Fibroblast of pulmonary artery (primary cell): ENCODE measurements around the gene RAD50.

Experiments used
- DNase-seq: peaks from one replicate; pipeline ENCODE4 v3.0.0-alpha.2; 2010; ENCODE audit warnings: low read depth
- H3K4me3 ChIP-seq: replicated peaks from 2 replicates; pipeline ENCODE4 v1.5.1; 2011; ENCODE audit warnings: low read depth, mild to moderate bottlenecking, control low read depth, low read length, moderate library complexity
- CTCF ChIP-seq: IDR thresholded peaks from 2 replicates; pipeline ENCODE4 v1.5.1; 2011; ENCODE audit warnings: mild to moderate bottlenecking, control low read depth, low read length, inconsistent platforms; ENCODE audit errors: missing control alignments

RAD50 gene

DNA sequence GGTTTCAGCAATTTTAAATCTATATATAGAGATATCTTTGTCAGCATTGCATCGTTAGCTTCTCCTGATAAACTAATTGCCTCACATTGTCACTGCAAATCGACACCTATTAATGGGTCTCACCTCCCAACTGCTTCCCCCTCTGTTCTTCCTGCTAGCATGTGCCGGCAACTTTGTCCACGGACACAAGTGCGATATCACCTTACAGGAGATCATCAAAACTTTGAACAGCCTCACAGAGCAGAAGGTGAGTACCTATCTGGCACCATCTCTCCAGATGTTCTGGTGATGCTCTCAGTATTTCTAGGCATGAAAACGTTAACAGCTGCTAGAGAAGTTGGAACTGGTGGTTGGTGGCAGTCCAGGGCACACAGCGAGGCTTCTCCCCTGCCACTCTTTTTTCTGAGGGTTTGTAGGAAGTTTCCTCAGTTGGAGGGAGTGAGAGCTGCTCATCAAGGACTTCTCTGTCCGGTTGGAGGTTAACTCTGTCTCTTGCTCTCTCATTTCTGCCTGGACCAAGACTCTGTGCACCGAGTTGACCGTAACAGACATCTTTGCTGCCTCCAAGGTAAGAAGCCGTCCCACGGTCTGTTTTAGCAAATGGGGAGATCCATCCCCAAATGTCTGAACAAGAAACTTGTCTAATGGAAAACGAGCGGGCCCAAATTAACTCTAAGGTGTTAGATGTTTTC, 117.3 kb downstream of the RAD50 start, which contains the start of gene IL4:
Gene IL4 (plus strand): TSS at position 51 of the 692 bp plus-strand sequence. CDS start 62 bp downstream, at position 113.
- peak within 1 kb of the TSS; percentile 26 for H3K4me3 ChIP-seq
- DNase-seq: no peak
- TF ChIP-seq CTCF: no peak

DNA sequence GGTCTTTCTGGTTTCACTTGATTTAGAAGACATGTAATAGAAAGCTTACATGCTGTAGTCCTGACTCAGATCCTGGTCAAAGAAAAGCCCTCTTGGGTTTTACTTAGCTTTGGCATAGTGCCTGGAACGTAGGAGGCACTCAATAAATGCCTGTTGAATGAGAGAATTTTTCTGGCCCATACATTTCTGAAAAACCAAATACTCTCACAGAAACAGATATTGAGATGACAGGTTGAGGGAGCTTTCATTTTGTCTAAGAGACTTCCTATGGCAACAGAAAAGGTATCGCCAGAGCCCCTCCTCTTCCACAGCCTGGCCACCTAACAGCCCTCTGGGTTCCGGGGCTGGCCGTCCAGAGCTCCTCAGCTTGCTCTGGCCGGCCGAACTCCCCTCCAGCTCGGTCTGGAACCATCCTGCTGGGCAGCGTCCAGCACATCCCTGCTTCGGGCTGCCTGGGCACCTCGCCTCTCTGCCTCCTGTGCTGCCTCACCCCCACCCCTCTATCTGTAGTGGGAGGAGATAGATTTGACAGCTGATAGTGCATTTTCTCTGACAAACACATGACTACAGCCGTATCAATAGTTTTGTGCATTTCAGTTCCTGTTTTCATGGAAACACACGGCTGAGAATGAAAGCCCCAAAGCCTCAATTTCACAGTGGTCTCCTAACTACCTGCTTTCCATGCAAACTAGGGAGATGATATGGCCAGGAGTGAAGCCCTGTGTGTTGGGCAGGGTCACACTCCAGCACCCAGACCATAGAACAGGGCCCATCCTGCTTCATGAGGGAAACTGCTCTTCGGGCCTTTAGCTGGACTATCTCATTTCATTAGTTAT, 118.1 kb downstream of the RAD50 start:
- H3K4me3 ChIP-seq: peak overlapping the region; percentile 26
- DNase-seq: peak; percentile 96
- TF ChIP-seq CTCF: no peak

GRCh38 chr5:132675936-132676689, 119.3 kb downstream of the RAD50 start:
- no peak for TF ChIP-seq CTCF
- no peak for DNase-seq
- H3K4me3 ChIP-seq: no peak overlapping the region

GRCh38 chr5:132677191-132677590, 120.4 kb downstream of the RAD50 start:
- TF ChIP-seq CTCF: peak; percentile 42
- peak; percentile 78 for DNase-seq
- H3K4me3 ChIP-seq: no peak overlapping the region

GRCh38 chr5:132677682-132678400, 121.1 kb downstream of the RAD50 start:
- H3K4me3 ChIP-seq: no peak overlapping the region
- no peak for DNase-seq
- TF ChIP-seq CTCF: no peak

- no peak for TF ChIP-seq CTCF
- DNase-seq: no peak
- no peak overlapping the region for H3K4me3 ChIP-seq
Measured at GRCh38 chr5:132678735-132679134, 122.0 kb downstream of the RAD50 start.
